Endothelial cell (in vitro differentiated cells): ENCODE data around the gene ALOX15B. TPM values are rescaled to one million over a fixed set of nuclear protein-coding genes. Genes with fewer than 3 reads are reported as not detected.

ENCODE experiments used
- DNase-seq: peaks from one replicate; pipeline ENCODE4 v3.0.0; 2021; ENCODE audit warnings: low spot score
- H3K27ac Mint-ChIP-seq: one replicate; pipeline ENCODE4 v1.8.0; 2021; ENCODE audit warnings: mixed read lengths, inconsistent platforms; ENCODE audit not compliant: unreplicated experiment
- H3K27me3 Mint-ChIP-seq: one replicate; pipeline ENCODE4 v1.8.0; 2021; ENCODE audit warnings: mild to moderate bottlenecking, moderate library complexity, mixed read lengths, inconsistent platforms; ENCODE audit not compliant: unreplicated experiment
- H3K36me3 Mint-ChIP-seq: one replicate; pipeline ENCODE4 v1.8.0; 2021; ENCODE audit warnings: mild to moderate bottlenecking, low read depth, mixed read lengths, inconsistent platforms; ENCODE audit not compliant: unreplicated experiment
- H3K4me1 Mint-ChIP-seq: one replicate; pipeline ENCODE4 v1.8.0; 2021; ENCODE audit warnings: mild to moderate bottlenecking, mixed read lengths, inconsistent platforms; ENCODE audit not compliant: unreplicated experiment
- H3K4me3 Mint-ChIP-seq: one replicate; pipeline ENCODE4 v1.8.0; 2021; ENCODE audit warnings: mild to moderate bottlenecking, mixed read lengths, inconsistent platforms; ENCODE audit not compliant: unreplicated experiment
- H3K9me3 Mint-ChIP-seq: one replicate; pipeline ENCODE4 v1.8.0; 2021; ENCODE audit warnings: mixed read lengths, inconsistent platforms; ENCODE audit not compliant: unreplicated experiment
- total RNA-seq: library from RNA; stranded (reverse); fragmentation: NEBNext Ultra II Directional; extraction: Animal tissue kit (Norgen Biotek cat#: 25700); gene quantifications from one replicate; pipeline ENCODE4 v1.2.1, GENCODE V29; 2021; ENCODE audit not compliant: unreplicated experiment
- TF ChIP-seq, protein P1 (sequence below): fragments of 200-600 bp; sonication (generic); IDR thresholded peaks from one replicate; pipeline ENCODE4 v1.5.0; 2021; ENCODE audit warnings: antibody characterized with exemption; ENCODE audit not compliant: unreplicated experiment

ALOX15B gene
- total RNA-seq, 1 donor from 2014 or later, result 0.13 TPM

DNA sequence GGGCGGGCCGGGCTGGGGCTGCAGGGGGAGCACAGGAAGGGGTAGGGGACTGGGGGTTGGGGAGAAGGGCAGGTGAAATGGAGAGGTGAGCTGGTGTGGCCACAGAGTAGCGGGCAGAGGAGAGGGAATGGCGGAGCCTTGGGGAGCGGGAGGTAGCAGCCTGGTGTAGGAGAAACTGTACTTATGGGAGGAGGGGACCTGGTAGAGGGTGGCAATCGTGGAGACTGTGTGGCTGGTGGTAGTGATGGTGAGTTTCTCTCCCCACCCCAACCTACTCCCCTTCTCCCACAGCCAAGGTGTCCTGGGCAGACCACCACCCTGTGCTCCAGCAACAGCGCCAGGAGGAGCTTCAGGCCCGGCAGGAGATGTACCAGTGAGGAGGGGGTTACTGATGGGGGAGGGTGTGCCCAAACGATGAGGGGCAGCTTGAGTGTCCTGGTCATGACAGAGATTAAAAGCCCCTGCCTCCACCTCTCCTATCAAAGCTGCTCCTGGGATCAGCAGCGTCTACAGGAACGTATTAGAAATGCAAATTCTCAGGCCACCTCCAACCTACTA, 831 bp downstream of the ALOX15B start:
- peaks cover 10% of the 10 kb centered on the region for H3K27me3 Mint-ChIP-seq
- TF ChIP-seq, protein P1, sequence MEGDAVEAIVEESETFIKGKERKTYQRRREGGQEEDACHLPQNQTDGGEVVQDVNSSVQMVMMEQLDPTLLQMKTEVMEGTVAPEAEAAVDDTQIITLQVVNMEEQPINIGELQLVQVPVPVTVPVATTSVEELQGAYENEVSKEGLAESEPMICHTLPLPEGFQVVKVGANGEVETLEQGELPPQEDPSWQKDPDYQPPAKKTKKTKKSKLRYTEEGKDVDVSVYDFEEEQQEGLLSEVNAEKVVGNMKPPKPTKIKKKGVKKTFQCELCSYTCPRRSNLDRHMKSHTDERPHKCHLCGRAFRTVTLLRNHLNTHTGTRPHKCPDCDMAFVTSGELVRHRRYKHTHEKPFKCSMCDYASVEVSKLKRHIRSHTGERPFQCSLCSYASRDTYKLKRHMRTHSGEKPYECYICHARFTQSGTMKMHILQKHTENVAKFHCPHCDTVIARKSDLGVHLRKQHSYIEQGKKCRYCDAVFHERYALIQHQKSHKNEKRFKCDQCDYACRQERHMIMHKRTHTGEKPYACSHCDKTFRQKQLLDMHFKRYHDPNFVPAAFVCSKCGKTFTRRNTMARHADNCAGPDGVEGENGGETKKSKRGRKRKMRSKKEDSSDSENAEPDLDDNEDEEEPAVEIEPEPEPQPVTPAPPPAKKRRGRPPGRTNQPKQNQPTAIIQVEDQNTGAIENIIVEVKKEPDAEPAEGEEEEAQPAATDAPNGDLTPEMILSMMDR, result no peak
- peaks cover 4% of the 10 kb centered on the region for H3K36me3 Mint-ChIP-seq
- no peak for DNase-seq
- no peaks in the 10 kb centered on the region for H3K9me3 Mint-ChIP-seq
- no peak overlapping the region for H3K27ac Mint-ChIP-seq
- peaks cover 4% of the 10 kb centered on the region for H3K4me1 Mint-ChIP-seq
- H3K4me3 Mint-ChIP-seq, result no peak overlapping the region

DNA sequence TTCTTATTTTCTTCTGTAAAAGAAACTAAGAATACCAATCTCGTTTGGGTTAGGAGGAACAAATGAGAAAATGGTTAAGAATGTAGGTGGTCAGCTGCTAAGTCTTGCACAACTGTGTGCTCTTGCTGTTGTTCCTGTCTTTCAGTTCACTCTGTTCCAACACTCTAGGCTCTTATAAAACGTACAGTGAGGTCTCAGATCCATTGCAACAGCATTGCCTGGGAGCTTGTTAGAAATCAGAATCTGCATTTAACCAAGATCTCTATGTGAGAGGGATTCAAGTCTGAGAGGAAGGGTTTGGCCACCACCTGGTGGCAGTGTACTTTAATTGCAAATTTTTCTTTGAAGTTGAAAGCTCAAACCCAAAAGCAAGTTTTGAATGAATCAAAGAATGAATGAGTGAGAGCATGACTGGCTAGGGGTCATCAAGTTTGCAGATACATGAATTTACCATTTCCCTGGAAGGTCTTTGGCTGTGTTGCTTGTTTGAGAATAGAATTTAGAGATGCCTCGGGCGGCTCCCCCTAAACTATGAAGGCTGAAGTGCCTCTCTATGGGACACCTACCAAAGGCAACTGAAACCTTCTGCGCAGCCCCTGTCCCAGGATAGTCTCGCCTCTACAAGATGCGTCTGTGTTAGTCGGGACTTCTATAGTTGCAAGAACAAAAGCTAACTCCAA, 2.5 kb downstream of the ALOX15B start:
- peaks cover 4% of the 10 kb centered on the region for H3K36me3 Mint-ChIP-seq
- H3K27ac Mint-ChIP-seq, result no peak overlapping the region
- H3K27me3 Mint-ChIP-seq, result peaks cover 13% of the 10 kb centered on the region
- peaks cover 4% of the 10 kb centered on the region for H3K4me1 Mint-ChIP-seq
- DNase-seq, result no peak
- H3K4me3 Mint-ChIP-seq, result no peak overlapping the region
- TF ChIP-seq, protein P1, result peak; percentile 56
- no peaks in the 10 kb centered on the region for H3K9me3 Mint-ChIP-seq

- Mint-ChIP-seq H3K27ac (no peak overlapping the region), H3K27me3 (peaks cover 13% of the 10 kb centered on the region), H3K36me3 (peaks cover 4% of the 10 kb centered on the region), H3K4me1 (peaks cover 4% of the 10 kb centered on the region), H3K9me3 (no peaks in the 10 kb centered on the region), H3K4me3 (no peak overlapping the region)
- TF ChIP-seq, protein P1, result no peak
- no peak for DNase-seq
These were observed 3.1 kb downstream of the ALOX15B start for GRCh38 chr17:8041979-8042378.

GRCh38 chr17:8044819-8045810, 6.3 kb downstream of the ALOX15B start:
- peaks cover 4% of the 10 kb centered on the region for H3K4me1 Mint-ChIP-seq

More at GRCh38 chr17:8044819-8045810, 6.3 kb downstream of the ALOX15B start:
- Mint-ChIP-seq H3K27me3 (peaks cover 15% of the 10 kb centered on the region), H3K4me3 (no peak overlapping the region), H3K9me3 (no peaks in the 10 kb centered on the region), H3K36me3 (peaks cover 4% of the 10 kb centered on the region), H3K27ac (no peak overlapping the region)
- no peak for DNase-seq
- TF ChIP-seq, protein P1, result no peak
